H1 (cell line): ENCODE measurements around the gene ZFYVE16. TPM values are rescaled to one million over a fixed set of nuclear protein-coding genes. Genes with fewer than 3 reads are reported as not detected.

Source experiments
- CHD2 ChIP-seq: IDR thresholded peaks from 2 replicates; pipeline ENCODE4 v1.6.1; 2012; ENCODE audit warnings: low read length, improper control_type of control experiment
- CHD7 ChIP-seq: fragments of 300-600 bp; sonication (generic); IDR thresholded peaks from 2 replicates; pipeline ENCODE4 v1.7.1; 2012; ENCODE audit warnings: low read length, moderate library complexity, mild to moderate bottlenecking, inconsistent platforms; ENCODE audit not compliant: insufficient replicate concordance
- EP300 ChIP-seq, 2 experiments: IDR thresholded peaks; 1 replicate in 1 of 2; 2 replicates in 1 of 2; pipeline ENCODE4 v1.6.1; 2011 to 2012; ENCODE audit warnings: low read depth in 2 of 2, low read length in 2 of 2, mild to moderate bottlenecking in 2 of 2, borderline replicate concordance in 1 of 2, inconsistent platforms in 1 of 2, moderate library complexity in 1 of 2
- EZH2 ChIP-seq: fragments of 200-600 bp; sonication (generic); IDR thresholded peaks from 2 replicates; pipeline ENCODE4 v1.7.1; 2012; ENCODE audit warnings: low read depth, mild to moderate bottlenecking, moderate library complexity, low read length, inconsistent platforms; ENCODE audit not compliant: severe bottlenecking
- HDAC2 ChIP-seq, 2 experiments: fragments of 300-600 bp in 1 of 2; sonication (generic) in 1 of 2; IDR thresholded peaks; 2 replicates each; pipeline ENCODE4 v1.6.1; 2011 to 2012; ENCODE audit warnings: low read depth in 2 of 2, low read length in 2 of 2, mild to moderate bottlenecking in 2 of 2, moderate library complexity in 2 of 2, borderline replicate concordance in 1 of 2, inconsistent platforms in 1 of 2
- NANOG ChIP-seq: IDR thresholded peaks from 2 replicates; pipeline ENCODE4 v1.6.1; 2011; ENCODE audit warnings: low read length, low read depth, mild to moderate bottlenecking, inconsistent platforms; ENCODE audit not compliant: insufficient read depth, poor library complexity, severe bottlenecking
- RAD21 ChIP-seq, 2 experiments: IDR thresholded peaks in 1 of 2; conservative IDR thresholded peaks in 1 of 2; 2 replicates each; pipeline ENCODE4 v1.6.1; 2011; ENCODE audit warnings: low read depth in 2 of 2, low read length in 2 of 2, improper control_type of control experiment in 1 of 2, inconsistent platforms in 1 of 2, mild to moderate bottlenecking in 1 of 2, moderate library complexity in 1 of 2
- SIRT6 ChIP-seq: IDR thresholded peaks from one replicate; pipeline ENCODE4 v1.7.1; 2012; ENCODE audit warnings: low read length, inconsistent platforms
- USF2 ChIP-seq: IDR thresholded peaks from 2 replicates; pipeline ENCODE4 v1.6.1; 2011; ENCODE audit warnings: low read length, improper control_type of control experiment
- polyA plus RNA-seq, 7 experiments: library from polyadenylated mRNA; depleted of rRNA in 3 of 7; stranded (reverse) in 5 of 7; unstranded in 2 of 7; fragments of >200 nt in 5 of 7; fragments of 200-250 nt in 2 of 7; gene quantifications; 1 replicate in 5 of 7; 2 replicates in 1 of 7; 4 replicates in 1 of 7; pipeline versions ENCODE4 v1.2.1 to v1.2.3, GENCODE V29; 2011 to 2013; ENCODE audit warnings: missing spikeins in 2 of 7, mixed read lengths in 2 of 7
- total RNA-seq: library from RNA; stranded (reverse); fragmentation: NEBNext Ultra II Directional; extraction: Animal tissue kit (Norgen Biotek cat#: 25700); gene quantifications from 2 replicates; pipeline ENCODE4 v1.2.1, GENCODE V29; 2021

The ZFYVE16 gene
- total and polyA plus RNA-seq, 2 of the 8 experiments (the other 6 are each of a cell fraction or from before 2014, with no cell fraction given), result 3.6 to 24.2 TPM

- TF ChIP-seq CHD7 (no peak), SIRT6 (no peak), USF2 (no peak), EP300 (IDR thresholded peaks at IDR 0.05; ENCODE audit: borderline replicate concordance in 1 of 2, low read depth in 2 of 2, low read length in 2 of 2) (no peak), HDAC2 (IDR thresholded peaks at IDR 0.05; ENCODE audit: borderline replicate concordance in 1 of 2, low read depth in 2 of 2, low read length in 2 of 2) (no peak), RAD21 (IDR thresholded peaks at IDR 0.05 in 1 of 2, conservative IDR thresholded peaks at IDR 0.05 in 1 of 2; ENCODE audit: low read depth in 2 of 2, low read length in 2 of 2) (no peak), EZH2 (no peak), CHD2 (no peak), NANOG (no peak)
These were observed 95.8 kb downstream of the ZFYVE16 start (continued) for GRCh38 chr5:80503641-80504040.
